Fibroblast of mammary gland (primary cell): ENCODE data around the gene ZKSCAN5.

Source experiments
- DNase-seq: peaks from one replicate; pipeline ENCODE4 v3.0.0-alpha.2; 2010; ENCODE audit warnings: low read depth
- H3K4me3 ChIP-seq: 2 replicates; pipeline ENCODE4 v1.5.1; 2011; ENCODE audit warnings: low read depth, mild to moderate bottlenecking, low read length, moderate library complexity; ENCODE audit not compliant: control insufficient read depth
- CTCF ChIP-seq: conservative IDR thresholded peaks from 2 replicates; pipeline ENCODE4 v1.5.1; 2011; ENCODE audit warnings: low read depth, low read length, inconsistent platforms; ENCODE audit not compliant: control insufficient read depth, insufficient read depth

The ZKSCAN5 gene

GRCh38 chr7:99497766-99498545 is 6.5 kb upstream of the ZKSCAN5 start:
- no peak for DNase-seq
- TF ChIP-seq CTCF = no peak
- peak overlapping the region; percentile 99 for H3K4me3 ChIP-seq

GRCh38 chr7:99498546-99498944 is 5.9 kb upstream of the ZKSCAN5 start:
- DNase-seq = no peak
- peak overlapping the region; percentile 99 for H3K4me3 ChIP-seq
- no peak for TF ChIP-seq CTCF

- peak overlapping the region; percentile 99 for H3K4me3 ChIP-seq
- no peak for TF ChIP-seq CTCF
- peak; percentile 17 for DNase-seq
Measured at GRCh38 chr7:99499371-99499720, 5.1 kb upstream of the ZKSCAN5 start.

GRCh38 chr7:99499721-99500636 is 4.5 kb upstream of the ZKSCAN5 start, which contains the start of gene ZNF394:
Gene ZNF394, minus strand, starts transcription at chr7:99500281. Its CDS starts 188 bp downstream, at chr7:99500093.
- TF ChIP-seq CTCF = no peak
- peak; percentile 90 for DNase-seq
- H3K4me3 ChIP-seq = peak within 1 kb of the TSS; percentile 99

- peak overlapping the region; percentile 99 for H3K4me3 ChIP-seq
- no peak for TF ChIP-seq CTCF
- no peak for DNase-seq
Measured at GRCh38 chr7:99500637-99501009, 3.8 kb upstream of the ZKSCAN5 start.

GRCh38 chr7:99501236-99501635 is 3.2 kb upstream of the ZKSCAN5 start:
- peak overlapping the region; percentile 99 for H3K4me3 ChIP-seq
- DNase-seq = peak; percentile 19

- peak overlapping the region; percentile 96 for H3K4me3 ChIP-seq
- no peak for TF ChIP-seq CTCF
- DNase-seq = no peak
Measured at GRCh38 chr7:99504281-99504602, 220 bp upstream of the ZKSCAN5 start.
